ENCODE results near the gene TMEM169. TPM values are rescaled to one million over a fixed set of nuclear protein-coding genes. Genes with fewer than 3 reads are reported as not detected.

Gene TMEM169
- total RNA-seq, 1 donor from 2014 or later: 2.3 TPM

GRCh38 chr2:216070195-216070594 is 11.5 kb upstream of the TMEM169 start:
- intact Hi-C loops (cut with micrococcal nuclease): no loop called here

DNA sequence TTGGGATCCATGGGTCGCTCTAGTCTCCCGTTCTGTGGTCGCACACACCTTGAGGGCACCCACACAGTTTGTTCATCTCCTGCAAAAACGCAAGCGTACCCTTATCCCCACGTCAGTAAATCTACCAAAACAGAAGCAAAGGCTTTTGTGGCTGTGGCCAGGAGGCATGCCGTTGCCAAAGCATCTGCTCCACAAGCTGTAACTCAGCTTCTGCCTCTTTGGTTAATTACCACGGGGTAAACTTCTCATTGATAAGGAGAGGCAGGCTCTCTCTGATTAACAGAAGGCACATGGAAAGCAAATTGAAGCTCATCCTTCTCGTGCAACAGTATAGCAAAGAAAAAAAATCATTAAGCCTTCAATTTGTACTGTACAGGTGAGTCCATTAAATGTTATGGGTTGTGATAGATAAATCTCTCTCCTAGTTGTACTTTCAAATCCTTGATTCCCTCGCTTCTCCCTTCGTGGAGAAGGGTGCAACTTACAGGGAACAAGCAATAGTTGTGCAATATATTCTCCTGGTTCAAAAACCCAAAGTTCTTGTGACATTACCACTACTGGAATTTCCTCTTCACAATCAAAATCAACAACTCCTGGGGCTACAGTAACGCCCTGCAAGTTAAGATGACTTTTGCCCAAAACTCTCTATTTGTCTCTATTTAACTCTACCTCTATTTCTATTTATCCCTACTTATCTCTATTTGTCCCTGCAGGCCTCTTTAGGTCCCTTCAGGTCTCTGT is 10.4 kb upstream of the TMEM169 start:
- intact Hi-C loops (cut with micrococcal nuclease): no loop called here

DNA sequence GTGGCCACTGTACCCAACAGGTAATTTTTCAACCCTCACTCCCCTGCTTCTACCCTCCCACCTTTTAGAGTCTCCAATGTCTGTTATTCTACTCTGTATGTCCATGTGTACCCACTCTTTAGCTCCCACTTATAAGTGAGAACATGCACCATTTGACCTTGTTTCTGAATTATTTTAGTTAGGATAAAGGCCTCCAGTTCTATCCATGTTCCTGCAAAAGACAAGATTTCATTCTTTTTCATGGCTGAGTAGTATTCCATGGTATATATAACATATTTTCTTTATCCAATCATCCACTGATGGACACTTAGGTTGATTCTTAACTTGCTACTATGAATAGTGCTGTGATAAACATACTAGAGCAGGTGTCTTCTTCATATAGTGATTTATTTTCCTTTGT is 9.2 kb upstream of the TMEM169 start:
- intact Hi-C loops (cut with micrococcal nuclease): no loop called here

- intact Hi-C loops (cut with micrococcal nuclease): no loop called here
Observed at GRCh38 chr2:216073773-216074172, 7.9 kb upstream of the TMEM169 start.

GRCh38 chr2:216074380-216074779 is 7.3 kb upstream of the TMEM169 start:
- intact Hi-C loops (cut with micrococcal nuclease): no loop called here

DNA sequence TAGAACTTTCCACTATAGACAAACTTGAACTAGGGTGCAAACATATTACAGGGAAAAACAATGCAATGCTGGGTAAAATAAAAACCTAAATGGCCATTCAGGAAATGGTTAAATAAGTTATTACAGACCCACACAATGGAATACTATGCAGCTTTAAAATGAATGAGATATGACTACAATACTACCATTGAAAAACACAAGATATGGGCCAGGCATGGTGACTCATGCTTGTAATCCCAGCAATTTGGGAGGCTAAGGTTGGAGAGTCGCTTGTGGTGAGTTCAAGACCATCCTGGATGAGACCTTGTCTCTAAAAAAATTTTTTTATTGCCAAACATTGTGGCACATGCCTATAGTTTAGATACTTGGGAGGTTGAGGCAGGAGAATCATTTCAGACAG is 6.9 kb upstream of the TMEM169 start:
- intact Hi-C loops (cut with micrococcal nuclease): no loop called here

GRCh38 chr2:216075510-216076485 is 5.9 kb upstream of the TMEM169 start:
- intact Hi-C loops (cut with micrococcal nuclease): no loop called here

DNA sequence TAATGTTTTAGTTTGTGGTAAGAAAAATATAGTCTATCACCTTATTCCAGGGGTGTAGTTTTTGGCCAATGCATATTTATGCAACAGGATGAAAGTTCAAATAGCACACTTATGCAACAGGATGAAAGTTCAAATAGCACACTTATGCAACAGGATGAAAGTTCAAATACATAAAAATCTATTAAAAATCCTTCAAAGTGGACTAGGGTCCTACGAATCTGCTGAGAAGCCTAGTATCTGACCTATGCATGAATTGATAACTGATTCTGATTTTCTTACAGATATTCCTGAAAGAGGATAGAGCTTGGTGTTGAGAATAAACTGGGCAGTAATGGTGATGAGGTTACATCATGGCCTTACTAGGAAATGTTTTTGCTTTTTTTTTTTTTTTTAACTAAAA is 2.9 kb upstream of the TMEM169 start:
- intact Hi-C loops (cut with micrococcal nuclease): no loop called here

DNA sequence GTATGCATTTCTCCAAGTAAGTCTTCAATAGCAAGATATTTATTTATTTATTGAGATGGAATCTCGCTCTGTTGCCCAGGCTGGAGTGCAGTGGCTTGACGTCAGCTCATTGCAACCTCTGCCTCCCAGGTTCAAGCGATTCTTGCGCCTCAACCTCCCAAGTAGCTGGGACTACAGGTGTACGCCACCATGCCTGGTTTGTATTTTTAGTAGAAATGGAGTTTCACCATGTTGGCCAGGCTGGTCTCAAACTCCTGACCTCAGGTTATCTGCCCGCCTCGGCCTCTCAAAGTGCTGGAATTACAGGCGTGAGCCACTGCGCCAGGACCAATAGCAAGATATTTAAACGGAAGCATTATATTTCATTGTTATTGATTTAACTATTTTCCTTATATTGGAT is 1.7 kb upstream of the TMEM169 start:
- intact Hi-C loops (cut with micrococcal nuclease): loop anchor here (2.0 to 5.0 kb wide), 2 partner anchors 42 to 67 kb away; partner anchors contain the start of gene MREG

DNA sequence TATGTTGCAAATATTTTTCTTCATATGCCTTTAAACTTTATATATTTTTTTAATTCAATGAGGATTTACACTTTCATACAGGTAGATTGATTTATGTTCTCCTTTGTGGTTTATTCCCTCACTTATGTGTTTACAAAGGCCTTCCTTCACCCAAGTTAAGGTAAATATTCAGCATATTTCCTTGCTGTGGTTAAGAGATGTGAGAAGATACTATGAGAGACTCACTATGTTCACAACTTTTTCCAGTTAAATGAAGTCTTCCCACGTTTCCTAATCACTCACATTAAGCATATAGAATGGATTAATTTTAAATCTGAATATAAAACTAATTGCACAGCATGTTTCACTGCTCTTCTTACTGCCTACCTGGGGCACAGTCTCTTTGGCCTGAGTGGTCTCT is 707 bp upstream of the TMEM169 start:
- intact Hi-C loops (cut with micrococcal nuclease): loop anchor here (1.0 to 5.0 kb wide), 5 partner anchors 23 to 68 kb away; partner anchors contain the start of genes MREG and XRCC5

DNA sequence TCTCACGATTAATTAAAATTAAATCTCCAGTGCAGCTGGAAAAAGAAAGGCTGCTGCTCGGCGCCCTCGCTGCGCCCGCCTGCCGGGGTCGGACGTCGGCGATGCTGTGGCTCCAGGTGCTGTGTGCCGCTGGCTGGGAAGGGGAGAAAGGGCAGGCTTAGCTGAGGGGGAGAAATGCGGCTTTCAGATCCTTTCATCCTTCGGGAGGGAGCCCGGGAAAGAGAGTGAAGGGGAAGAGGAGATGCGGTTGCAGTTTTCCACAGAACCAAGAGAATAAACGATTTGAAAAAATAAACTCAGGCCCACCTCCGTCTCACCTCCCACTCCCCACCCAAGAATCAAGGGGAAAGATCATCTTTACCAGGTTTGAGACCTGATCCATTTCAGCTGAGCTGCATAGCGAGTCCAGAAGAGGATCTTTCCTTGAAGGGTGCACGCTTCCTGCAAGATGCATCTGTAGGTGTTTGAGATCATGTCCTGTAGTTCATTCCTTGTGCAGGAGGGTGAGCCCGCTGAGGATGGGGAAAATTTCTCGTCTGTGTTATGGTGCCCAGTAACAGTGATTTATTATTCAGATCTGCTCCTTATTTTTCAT is 495 bp downstream of the TMEM169 start:
- intact Hi-C loops (cut with micrococcal nuclease): loop anchor here (5.0 kb wide), 1 partner anchor 40 kb away; no protein-coding TSS in a partner anchor

GRCh38 chr2:216082805-216083204 is 1.1 kb downstream of the TMEM169 start:
- intact Hi-C loops (cut with micrococcal nuclease): loop anchor here (5.0 kb wide), 1 partner anchor 39 kb away; no protein-coding TSS in a partner anchor

DNA sequence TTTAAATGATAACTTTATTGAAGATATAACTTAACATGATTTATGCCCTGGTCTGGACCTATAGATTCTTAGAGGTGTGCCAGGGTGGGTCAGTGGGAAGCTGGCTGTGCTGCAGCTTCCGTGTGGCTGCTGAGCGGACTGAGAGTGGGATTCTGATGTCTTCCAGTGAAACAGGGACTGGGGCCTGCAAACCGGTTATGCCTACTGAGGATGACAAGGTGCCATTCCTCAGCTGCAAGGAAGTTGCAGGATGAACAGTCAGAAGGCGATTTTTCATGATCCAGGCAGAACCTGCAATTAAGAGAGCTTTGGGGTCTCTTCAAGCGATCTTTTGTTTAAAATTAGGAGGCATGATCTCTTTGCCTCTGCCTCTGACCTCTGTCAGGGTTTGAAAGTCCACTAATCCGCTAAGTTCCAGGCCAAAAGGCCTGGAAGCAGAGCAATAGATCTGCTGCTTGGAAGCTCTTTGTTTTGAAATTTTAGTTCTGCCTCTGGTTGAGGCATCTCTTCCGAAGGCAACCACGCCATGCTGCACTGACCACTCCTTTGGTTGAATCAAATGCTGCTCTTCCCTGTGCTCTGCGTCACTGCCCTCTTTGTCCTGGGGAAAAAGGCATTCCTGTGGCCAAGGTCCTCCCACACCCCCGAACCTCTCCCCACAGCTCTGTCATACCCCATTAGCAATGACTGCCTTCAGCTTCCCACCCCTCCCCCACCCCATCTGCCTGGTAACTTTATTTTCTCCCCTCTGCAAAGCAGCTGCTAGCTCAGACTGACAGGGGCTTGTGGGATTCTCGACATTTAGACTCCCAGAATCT is 2.0 kb downstream of the TMEM169 start:
- intact Hi-C loops (cut with micrococcal nuclease): loop anchor here (5.0 kb wide), 1 partner anchor 39 kb away; no protein-coding TSS in a partner anchor

- intact Hi-C loops (cut with micrococcal nuclease): loop anchor here (5.0 kb wide), 1 partner anchor 38 kb away; no protein-coding TSS in a partner anchor
Observed at GRCh38 chr2:216084547-216084946, 2.8 kb downstream of the TMEM169 start.

GRCh38 chr2:216086207-216086893 is 4.6 kb downstream of the TMEM169 start:
- intact Hi-C loops (cut with micrococcal nuclease): no loop called here

- intact Hi-C loops (cut with micrococcal nuclease): no loop called here
Observed at GRCh38 chr2:216090369-216090786, 8.7 kb downstream of the TMEM169 start.

DNA sequence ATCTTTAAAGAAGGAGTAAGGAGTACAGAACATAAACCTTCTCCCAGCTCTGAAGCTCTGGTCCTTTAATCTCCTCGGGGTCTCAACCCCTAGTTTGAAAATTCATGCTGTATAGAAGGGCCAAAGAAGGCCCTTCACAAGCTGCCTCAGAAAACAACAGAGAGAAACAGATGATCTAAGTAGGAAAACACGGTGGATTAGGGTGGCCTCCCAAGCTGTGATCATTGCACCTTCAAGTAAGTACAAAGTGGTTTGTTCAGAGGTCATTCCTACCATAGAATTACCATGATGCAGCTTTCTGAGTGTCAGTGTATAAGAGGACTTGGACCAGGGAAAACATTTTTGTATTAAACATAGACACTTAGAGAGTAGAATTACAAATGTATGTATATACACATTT is 10.9 kb downstream of the TMEM169 start:
- intact Hi-C loops (cut with micrococcal nuclease): no loop called here

DNA sequence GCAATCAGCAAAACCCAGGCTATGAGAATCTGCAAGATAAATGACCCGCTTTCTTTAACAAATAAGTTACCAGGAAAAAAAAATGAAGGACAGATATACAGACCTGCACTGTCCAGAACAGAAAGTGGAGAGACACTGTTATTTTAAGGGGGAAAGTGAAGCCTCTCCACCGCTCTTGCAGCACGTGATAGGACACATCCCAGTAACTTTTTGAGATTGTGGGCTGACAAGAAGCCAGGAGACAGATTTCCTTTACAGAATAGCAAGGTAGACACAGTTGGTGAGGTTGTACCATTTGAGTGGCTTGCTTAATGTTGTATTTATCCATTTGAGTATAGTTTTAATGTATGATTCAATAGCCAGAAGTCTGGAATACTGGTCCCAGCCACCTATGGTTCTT is 13.0 kb downstream of the TMEM169 start:
- intact Hi-C loops (cut with micrococcal nuclease): no loop called here

DNA sequence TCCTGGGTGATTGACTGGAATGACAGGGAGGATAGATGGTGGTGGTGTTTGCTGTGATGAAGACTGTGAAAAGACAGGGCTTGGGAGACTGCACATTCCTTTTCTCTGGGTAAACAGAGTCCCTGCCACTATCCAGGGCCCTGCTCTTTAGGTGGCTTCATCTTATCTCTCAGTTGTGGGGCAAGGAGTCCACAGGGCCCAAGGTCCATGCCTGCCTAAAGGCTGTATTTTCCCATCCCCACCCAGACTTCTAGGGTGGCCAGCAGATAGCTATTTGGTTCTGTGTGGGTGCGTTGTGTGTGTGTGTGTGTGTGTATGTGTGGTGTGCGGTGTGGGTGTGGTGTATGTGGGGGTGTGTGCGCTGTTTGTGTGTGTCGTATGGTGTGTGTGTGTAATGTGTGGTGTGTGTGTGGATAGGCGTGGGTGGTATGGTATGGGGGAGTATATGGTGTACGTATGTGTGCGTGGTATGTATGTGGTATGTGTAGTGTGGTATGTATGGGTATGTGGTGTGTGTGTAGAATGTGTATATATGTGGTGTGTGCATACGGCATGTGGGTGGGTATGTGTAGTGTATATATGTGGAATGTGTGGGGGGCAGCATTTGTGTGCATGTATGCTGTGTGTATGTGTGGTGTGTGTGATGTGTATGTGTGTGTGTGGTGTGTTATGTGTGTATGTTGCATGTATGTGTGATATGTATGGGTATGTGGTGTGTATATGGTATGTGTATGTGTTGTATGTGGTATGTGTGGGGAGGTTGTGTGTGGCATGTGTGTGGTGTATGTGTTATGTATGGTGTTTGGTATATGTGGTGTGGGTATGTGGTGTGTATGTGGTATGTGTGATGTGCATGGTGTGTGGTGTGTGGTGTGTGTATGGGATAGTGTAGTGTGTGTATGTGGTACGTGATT is 17.0 kb downstream of the TMEM169 start:
- intact Hi-C loops (cut with micrococcal nuclease): no loop called here

Data from T-helper 2 cell treated with Interferon-gamma antibody and Interleukin-4, amounts not matched to agents 100 ng/mL and 5 ng/mL, for 36 hours (primary cell).